WTC11 (cell line): ENCODE measurements around the gene C1orf159. TPM values are rescaled to one million over a fixed set of nuclear protein-coding genes. Genes with fewer than 3 reads are reported as not detected.

ENCODE experiments used
- ATAC-seq: fragments of 200-7000 bp; cut with Tn5 transposase; 2 replicates; pipeline ENCODE4 v1.10.0; 2021; ENCODE audit warnings: mild to moderate bottlenecking, moderate library complexity
- CTCF ChIA-PET: fragments of 300-600 bp; sonication (Branson Sonifier 250); formaldehyde crosslinking; loops from one replicate; lab custom pipeline; 2021; ENCODE audit warnings: antibody characterized with exemption; lab: Charles Lee
- POLR2A ChIA-PET: fragments of 350-600 bp; sonication (Branson Sonifier 250); formaldehyde crosslinking; loops from one replicate; lab custom pipeline; 2021; ENCODE audit warnings: antibody characterized with exemption; lab: Charles Lee
- DNase-seq: peaks from one replicate; pipeline ENCODE4 v3.0.0; 2021; ENCODE audit warnings: low spot score
- H3K27ac Mint-ChIP-seq: 2 replicates; pipeline ENCODE4 v1.8.0; 2021; ENCODE audit warnings: mixed read lengths
- H3K27me3 Mint-ChIP-seq: 2 replicates; pipeline ENCODE4 v1.8.0; 2021; ENCODE audit warnings: low read depth, mild to moderate bottlenecking, moderate library complexity, mixed read lengths
- H3K36me3 Mint-ChIP-seq: 2 replicates; pipeline ENCODE4 v1.8.0; 2021; ENCODE audit warnings: mixed read lengths
- H3K4me1 Mint-ChIP-seq: 2 replicates; pipeline ENCODE4 v1.8.0; 2022; ENCODE audit warnings: mixed read lengths
- H3K4me3 Mint-ChIP-seq: 2 replicates; pipeline ENCODE4 v1.8.0; 2021; ENCODE audit warnings: mild to moderate bottlenecking, moderate library complexity, mixed read lengths
- H3K9me3 Mint-ChIP-seq: 2 replicates; pipeline ENCODE4 v1.8.0; 2021; ENCODE audit warnings: mixed read lengths
- AR ChIP-seq: fragments of 250-450 bp; sonication (Bioruptor Pico); IDR thresholded peaks from 2 replicates; pipeline ENCODE4 v1.9.0; 2021; ENCODE audit warnings: mild to moderate bottlenecking
- ATF3 ChIP-seq: sonication (generic); formaldehyde crosslinking; conservative IDR thresholded peaks from 2 replicates; pipeline ENCODE4 v1.8.1; 2022; ENCODE audit warnings: mild to moderate bottlenecking, missing genetic modification reagents
- CREM ChIP-seq: sonication (generic); formaldehyde crosslinking; IDR thresholded peaks from 2 replicates; pipeline ENCODE4 v1.8.1; 2022; ENCODE audit warnings: mild to moderate bottlenecking, missing genetic modification reagents, moderate library complexity
- EMX1 ChIP-seq: fragments of 250-450 bp; sonication (Bioruptor Pico); IDR thresholded peaks from 2 replicates; pipeline ENCODE4 v1.8.0; 2021; ENCODE audit warnings: mild to moderate bottlenecking
- ESRRA ChIP-seq: sonication (generic); formaldehyde crosslinking; IDR thresholded peaks from 2 replicates; pipeline ENCODE4 v1.8.1; 2022; ENCODE audit warnings: mild to moderate bottlenecking, missing genetic modification reagents, borderline replicate concordance
- FOXP1 ChIP-seq: sonication (generic); formaldehyde crosslinking; IDR thresholded peaks from 2 replicates; pipeline ENCODE4 v1.8.0; 2022; ENCODE audit warnings: missing genetic modification reagents, mild to moderate bottlenecking, moderate library complexity, borderline replicate concordance
- FOXP4 ChIP-seq: sonication (generic); formaldehyde crosslinking; IDR thresholded peaks from 2 replicates; pipeline ENCODE4 v1.8.0; 2022; ENCODE audit warnings: mild to moderate bottlenecking, missing genetic modification reagents
- GABPB1 ChIP-seq: sonication (generic); formaldehyde crosslinking; IDR thresholded peaks from 2 replicates; pipeline ENCODE4 v1.8.1; 2023; ENCODE audit warnings: mild to moderate bottlenecking, missing genetic modification reagents
- IRF1 ChIP-seq: sonication (generic); formaldehyde crosslinking; IDR thresholded peaks from 2 replicates; pipeline ENCODE4 v1.8.0; 2023; ENCODE audit warnings: missing genetic modification reagents
- KAT7 ChIP-seq: sonication (generic); formaldehyde crosslinking; IDR thresholded peaks from 2 replicates; pipeline ENCODE4 v1.8.1; 2023; ENCODE audit warnings: missing genetic modification reagents, mild to moderate bottlenecking, borderline replicate concordance
- MLX ChIP-seq: sonication (generic); formaldehyde crosslinking; IDR thresholded peaks from 2 replicates; pipeline ENCODE4 v1.8.1; 2023; ENCODE audit warnings: mild to moderate bottlenecking, missing genetic modification reagents, moderate library complexity
- NFYB ChIP-seq: sonication (generic); formaldehyde crosslinking; conservative IDR thresholded peaks from 2 replicates; pipeline ENCODE4 v1.8.0; 2022; ENCODE audit warnings: low read depth, missing genetic modification reagents
- PRDM15 ChIP-seq: sonication (generic); formaldehyde crosslinking; IDR thresholded peaks from 2 replicates; pipeline ENCODE4 v1.8.0; 2022; ENCODE audit warnings: missing genetic modification reagents
- PREB ChIP-seq: sonication (generic); formaldehyde crosslinking; IDR thresholded peaks from 2 replicates; pipeline ENCODE4 v1.8.1; 2022; ENCODE audit warnings: mild to moderate bottlenecking, missing genetic modification reagents, moderate library complexity, borderline replicate concordance
- TCF7 ChIP-seq: sonication (generic); formaldehyde crosslinking; IDR thresholded peaks from 2 replicates; pipeline ENCODE4 v1.8.0; 2022; ENCODE audit warnings: mild to moderate bottlenecking, low read depth, missing genetic modification reagents, moderate library complexity
- ZNF219 ChIP-seq: sonication (generic); formaldehyde crosslinking; IDR thresholded peaks from 2 replicates; pipeline ENCODE4 v1.8.0; 2023; ENCODE audit warnings: missing genetic modification reagents, mild to moderate bottlenecking, borderline replicate concordance
- total RNA-seq: library from RNA; stranded (reverse); gene quantifications from 3 replicates; pipeline ENCODE4 v1.2.3, GENCODE V29; 2021

C1orf159 gene
- total RNA-seq, 1 experiment from 2014 or later = 17.8 TPM

GRCh38 chr1:1115786-1116700 lies at the start of gene C1orf159 (continued):
- no peak for TF ChIP-seq NFYB (CRISPR knock-in tag)
- TF ChIP-seq GABPB1 (CRISPR knock-in tag) = no peak; the same call in 1 of the 2 replicates
- TF ChIP-seq ZNF219 (CRISPR knock-in tag) = no peak
- TF ChIP-seq EMX1 (CRISPR knock-in tag) = no peak
- no peak for TF ChIP-seq FOXP1 (CRISPR knock-in tag)
- TF ChIP-seq TCF7 (CRISPR knock-in tag) = no peak
- no peak for TF ChIP-seq AR (CRISPR knock-in tag)
- TF ChIP-seq ATF3 = no peak
- peak; percentile 42; the same call in 1 of the 2 replicates for TF ChIP-seq CREM (CRISPR knock-in tag)

GRCh38 chr1:1165485-1165884 lies 49.6 kb upstream of the C1orf159 start:
- Mint-ChIP-seq H3K27me3 (peaks cover 7% of the 10 kb centered on the region), H3K36me3 (no peaks in the 10 kb centered on the region), H3K9me3 (no peaks in the 10 kb centered on the region), H3K4me3 (no peak overlapping the region), H3K27ac (no peak overlapping the region)
- no peak for ATAC-seq
- no peak for DNase-seq
- ChIA-PET CTCF (interaction anchor here (0.9 to 2.0 kb wide), 5 partner anchors 8 to 152 kb away, joined by 3 to 8 read pairs (median 3); partner anchors contain the start of genes ISG15, TNFRSF18 and TTLL10), POLR2A (interaction anchor here (0.9 to 1.1 kb wide), 2 partner anchors 8 to 43 kb away, joined by 3 to 4 read pairs; partner anchors contain the start of gene TTLL10)
- TF ChIP-seq PRDM15 (CRISPR knock-in tag) (no peak), KAT7 (no peak), FOXP4 (no peak), PREB (CRISPR knock-in tag) (no peak), IRF1 (no peak), ESRRA (CRISPR knock-in tag) (no peak), MLX (no peak)
- TF ChIP-seq, all 79 proteins: peak for 0
- peaks cover 15% of the 10 kb centered on the region for H3K4me1 Mint-ChIP-seq
